Astrocyte (in vitro differentiated cells and primary cell): ENCODE measurements around the gene PHOSPHO2.

Source experiments
- EZH2 ChIP-seq: IDR thresholded peaks from 2 replicates; pipeline ENCODE4 v1.6.1; 2012; ENCODE audit warnings: mild to moderate bottlenecking, low read length, inconsistent platforms; ENCODE audit not compliant: insufficient read depth
- TF ChIP-seq, protein P1 (sequence below): IDR thresholded peaks from 2 replicates; pipeline ENCODE4 v1.5.1; 2011; ENCODE audit warnings: low read depth, mild to moderate bottlenecking, inconsistent platforms, low read length, moderate library complexity; ENCODE audit not compliant: insufficient read depth

DNA sequence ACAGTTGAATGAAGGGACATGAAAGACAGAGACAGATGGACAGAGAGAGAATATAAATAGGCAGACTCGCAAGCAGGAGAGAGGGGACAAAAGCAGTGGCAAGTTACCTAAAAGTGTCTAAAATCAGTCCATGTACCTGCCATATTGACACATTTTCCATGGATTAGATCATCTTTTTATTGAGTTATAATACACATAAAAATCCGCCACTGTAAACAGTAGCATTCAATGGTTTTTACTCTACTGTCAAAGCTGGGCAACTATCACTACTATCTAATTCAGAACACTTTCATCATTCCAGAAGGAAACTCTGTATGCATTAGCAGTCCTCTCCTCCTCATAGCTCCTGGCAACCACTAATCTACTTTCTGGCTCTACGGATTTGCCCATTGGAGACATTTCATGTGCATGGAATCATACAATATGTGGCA lies 10.1 kb upstream of the PHOSPHO2 start:
- TF ChIP-seq, protein P1, sequence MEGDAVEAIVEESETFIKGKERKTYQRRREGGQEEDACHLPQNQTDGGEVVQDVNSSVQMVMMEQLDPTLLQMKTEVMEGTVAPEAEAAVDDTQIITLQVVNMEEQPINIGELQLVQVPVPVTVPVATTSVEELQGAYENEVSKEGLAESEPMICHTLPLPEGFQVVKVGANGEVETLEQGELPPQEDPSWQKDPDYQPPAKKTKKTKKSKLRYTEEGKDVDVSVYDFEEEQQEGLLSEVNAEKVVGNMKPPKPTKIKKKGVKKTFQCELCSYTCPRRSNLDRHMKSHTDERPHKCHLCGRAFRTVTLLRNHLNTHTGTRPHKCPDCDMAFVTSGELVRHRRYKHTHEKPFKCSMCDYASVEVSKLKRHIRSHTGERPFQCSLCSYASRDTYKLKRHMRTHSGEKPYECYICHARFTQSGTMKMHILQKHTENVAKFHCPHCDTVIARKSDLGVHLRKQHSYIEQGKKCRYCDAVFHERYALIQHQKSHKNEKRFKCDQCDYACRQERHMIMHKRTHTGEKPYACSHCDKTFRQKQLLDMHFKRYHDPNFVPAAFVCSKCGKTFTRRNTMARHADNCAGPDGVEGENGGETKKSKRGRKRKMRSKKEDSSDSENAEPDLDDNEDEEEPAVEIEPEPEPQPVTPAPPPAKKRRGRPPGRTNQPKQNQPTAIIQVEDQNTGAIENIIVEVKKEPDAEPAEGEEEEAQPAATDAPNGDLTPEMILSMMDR = no peak
- TF ChIP-seq EZH2 = no peak
